ENCODE data around the gene FADS2. TPM values are rescaled to one million over a fixed set of nuclear protein-coding genes. Genes with fewer than 3 reads are reported as not detected.

Gene FADS2
- total RNA-seq, 1 experiment from 2014 or later, result 17.1 TPM

- H3K4me2 ChIP-seq (ENCODE audit: low read length), result no peak overlapping the region
- H3K4me1 ChIP-seq (ENCODE audit: control insufficient read depth in 1 of 2, insufficient read depth in 2 of 2, low read length in 2 of 2), result no peaks in the 10 kb centered on the region
- H3K27ac ChIP-seq (ENCODE audit: low read depth, low read length), result no peak overlapping the region
- H3K27me3 ChIP-seq (ENCODE audit: insufficient read depth, low read length), result no peaks in the 10 kb centered on the region
- TF ChIP-seq POLR2AphosphoS5 (IDR thresholded peaks at IDR 0.05; ENCODE audit: low read depth, low read length), result no peak
- no peak for TF ChIP-seq ZBTB33 (IDR thresholded peaks at IDR 0.05; ENCODE audit: extremely low read depth, insufficient replicate concordance, low read length)
- no peak for TF ChIP-seq SIN3A (IDR thresholded peaks at IDR 0.05; ENCODE audit: low read depth)
- no peak for TF ChIP-seq SRF (IDR thresholded peaks at IDR 0.05; ENCODE audit: low read depth)
- TF ChIP-seq RAD21 (IDR thresholded peaks at IDR 0.05; ENCODE audit: low read depth), result no peak
- TF ChIP-seq FOSL1 (IDR thresholded peaks at IDR 0.05; ENCODE audit: low read depth), result no peak
- TF ChIP-seq REST (IDR thresholded peaks at IDR 0.05; ENCODE audit: low read depth), result no peak
- no peak for TF ChIP-seq EZH2phosphoT487 (IDR thresholded peaks at IDR 0.05; ENCODE audit: borderline replicate concordance)
- H2AFZ ChIP-seq (ENCODE audit: low read depth, low read length, poor library complexity, severe bottlenecking), result no peak overlapping the region
- no TSS peak for BruUV-seq (replicated peaks)
- ATAC-seq, result no peak
- H3K79me2 ChIP-seq (ENCODE audit: insufficient read depth, low read length), result no peaks in the 10 kb centered on the region
- no peaks in the 10 kb centered on the region for H4K20me1 ChIP-seq (ENCODE audit: insufficient read depth)
- ChIA-PET CTCF (no interaction called here), POLR2A (interaction anchor here (1.4 kb wide), 1 partner anchor 32 kb away, joined by 3 read pairs; no protein-coding TSS in a partner anchor), RAD21 (ENCODE audit: low non-redundant PET in 1 of 2, low total read pairs in 2 of 2, uncharacterized antibody in 2 of 2, unreplicated experiment in 2 of 2) (interaction anchor here in 1 of 2 experiments (0.5 kb wide), 1 partner anchor 32 kb away, joined by 3 read pairs; no protein-coding TSS in a partner anchor)
- no peaks in the 10 kb centered on the region for H3K9me2 ChIP-seq (ENCODE audit: insufficient read depth)
- intact Hi-C loops (cut with micrococcal nuclease), result no loop called here
- no peak overlapping the region for H3K9ac ChIP-seq (ENCODE audit: low read length)
- DNase-seq (ENCODE audit: low read depth, low spot score), result no peak
- H3K4me3 ChIP-seq (replicated peaks in 1 of 2; ENCODE audit: low read depth in 1 of 2, low read length in 2 of 2), result no peak overlapping the region
- no peaks in the 10 kb centered on the region for H3K9me3 ChIP-seq (ENCODE audit: control insufficient read depth in 1 of 2, insufficient read depth in 1 of 2, low read depth in 1 of 2, low read length in 2 of 2)
- peaks cover 7 to 19% of the 10 kb centered on the region in 2 experiments; a peak in 3 of 4 replicates for H3K36me3 ChIP-seq (ENCODE audit: control insufficient read depth in 1 of 2, insufficient read depth in 2 of 2, low read length in 2 of 2)
Observed at GRCh38 chr11:61778920-61779650, 49.0 kb upstream of the FADS2 start.

All from HCT116 (cell line).